Omental fat pad (tissue), 4 donors: ENCODE measurements around the gene ZBTB21. TPM values are rescaled to one million over a fixed set of nuclear protein-coding genes. Genes with fewer than 3 reads are reported as not detected.
"Not testable (repeated sequence)": the region's sequence is repeated elsewhere in the genome, so short reads cannot be mapped to it uniquely, and the experiment has no call there.

Source experiments
- ATAC-seq: fragments of 150-250 bp; one replicate; pipeline ENCODE4 v1.9.1; 2016; ENCODE audit warnings: mild to moderate bottlenecking, moderate library complexity; ENCODE audit not compliant: low FRiP score
- DNase-seq: peaks from one replicate; pipeline ENCODE4 v3.0.0-alpha.2; 2019; ENCODE audit warnings: low spot score
- total RNA-seq, 4 donors: library from RNA; depleted of rRNA; stranded (reverse); fragments of >200 nt; gene quantifications; one replicate each; pipeline ENCODE4 v1.1.0, GENCODE V29; 2016
- TF ChIP-seq, protein P1 (sequence below), 3 donors: fragments of 450-650 bp; IDR thresholded peaks; one replicate each; pipeline ENCODE4 v1.5.1; 2016 to 2017; ENCODE audit warnings: antibody characterized with exemption in 3 of 3, mild to moderate bottlenecking in 3 of 3, moderate library complexity in 2 of 3

Gene ZBTB21
- total RNA-seq, 4 donors from 2014 or later: 11.6 to 27.8 (median 18.9) TPM

DNA sequence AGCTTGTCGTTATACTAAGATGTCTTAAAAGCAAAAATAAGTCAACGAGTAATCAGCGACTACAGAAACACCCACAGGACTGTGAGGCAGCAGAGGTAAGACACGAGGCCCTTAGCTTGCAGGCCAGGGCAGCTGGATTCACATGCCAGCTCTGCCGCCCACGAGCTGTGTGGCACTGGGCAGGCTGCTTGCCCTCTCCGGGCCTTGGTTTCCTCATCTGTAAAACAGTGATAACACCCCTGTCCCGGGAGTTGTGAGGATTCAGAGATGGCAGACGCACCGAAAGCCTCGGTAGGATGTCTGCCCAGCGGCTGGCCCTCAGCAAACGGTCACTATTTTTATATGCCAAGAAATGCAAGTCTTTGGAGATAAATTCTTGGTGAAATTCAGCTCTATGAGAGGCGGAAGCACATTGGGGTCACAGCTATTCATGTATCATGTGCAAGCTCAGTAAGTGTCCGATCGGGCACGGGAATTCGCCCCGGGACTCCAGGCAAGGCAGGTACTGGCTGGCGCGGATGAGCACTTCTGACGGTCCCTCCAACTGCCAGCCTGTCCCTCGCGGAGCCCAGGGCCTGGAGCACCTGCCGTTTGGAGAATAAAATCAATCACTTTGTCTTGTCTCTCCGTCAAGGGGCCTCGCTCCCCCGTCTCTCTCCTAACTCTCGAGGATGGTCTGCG is 57.5 kb downstream of the ZBTB21 start:
- ATAC-seq (no peak), DNase-seq (no peak)
- TF ChIP-seq, protein P1, sequence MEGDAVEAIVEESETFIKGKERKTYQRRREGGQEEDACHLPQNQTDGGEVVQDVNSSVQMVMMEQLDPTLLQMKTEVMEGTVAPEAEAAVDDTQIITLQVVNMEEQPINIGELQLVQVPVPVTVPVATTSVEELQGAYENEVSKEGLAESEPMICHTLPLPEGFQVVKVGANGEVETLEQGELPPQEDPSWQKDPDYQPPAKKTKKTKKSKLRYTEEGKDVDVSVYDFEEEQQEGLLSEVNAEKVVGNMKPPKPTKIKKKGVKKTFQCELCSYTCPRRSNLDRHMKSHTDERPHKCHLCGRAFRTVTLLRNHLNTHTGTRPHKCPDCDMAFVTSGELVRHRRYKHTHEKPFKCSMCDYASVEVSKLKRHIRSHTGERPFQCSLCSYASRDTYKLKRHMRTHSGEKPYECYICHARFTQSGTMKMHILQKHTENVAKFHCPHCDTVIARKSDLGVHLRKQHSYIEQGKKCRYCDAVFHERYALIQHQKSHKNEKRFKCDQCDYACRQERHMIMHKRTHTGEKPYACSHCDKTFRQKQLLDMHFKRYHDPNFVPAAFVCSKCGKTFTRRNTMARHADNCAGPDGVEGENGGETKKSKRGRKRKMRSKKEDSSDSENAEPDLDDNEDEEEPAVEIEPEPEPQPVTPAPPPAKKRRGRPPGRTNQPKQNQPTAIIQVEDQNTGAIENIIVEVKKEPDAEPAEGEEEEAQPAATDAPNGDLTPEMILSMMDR (IDR thresholded peaks at IDR 0.05): no peak

GRCh38 chr21:41951876-41952567 is 58.1 kb downstream of the ZBTB21 start:
- TF ChIP-seq, protein P1 (IDR thresholded peaks at IDR 0.05): no peak
- DNase-seq (no peak), ATAC-seq (no peak)

- no peak for DNase-seq
- no peak for ATAC-seq
- TF ChIP-seq, protein P1 (IDR thresholded peaks at IDR 0.05): no peak
Measured at GRCh38 chr21:41950941-41951351, 59.2 kb downstream of the ZBTB21 start.

DNA sequence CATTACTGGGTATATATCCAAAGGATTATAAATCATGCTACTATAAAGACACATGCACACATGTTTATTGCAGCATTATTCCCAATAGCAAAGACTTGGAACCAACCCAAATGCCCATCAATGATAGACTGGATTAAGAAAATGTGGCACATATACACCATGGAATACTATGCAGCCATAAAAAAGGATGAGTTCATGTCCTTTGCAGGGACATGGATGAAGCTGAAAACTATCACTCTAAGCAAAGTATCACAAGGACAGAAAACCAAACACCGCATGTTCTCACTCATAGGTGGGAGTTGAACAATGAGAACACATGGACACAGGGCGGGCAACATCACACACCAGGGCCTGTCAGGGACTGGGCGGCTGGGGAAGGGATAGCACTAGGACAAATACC is 60.5 kb downstream of the ZBTB21 start:
- not testable (repeated sequence) for DNase-seq, ATAC-seq

- DNase-seq (no peak), ATAC-seq (no peak)
- TF ChIP-seq, protein P1 (IDR thresholded peaks at IDR 0.05): no peak
Measured at GRCh38 chr21:41948901-41949300, 61.3 kb downstream of the ZBTB21 start.

GRCh38 chr21:41948078-41948895 is 61.9 kb downstream of the ZBTB21 start:
- TF ChIP-seq, protein P1 (IDR thresholded peaks at IDR 0.05): no peak
- DNase-seq: no peak
- ATAC-seq: peak; percentile 65

GRCh38 chr21:41945982-41946381 is 64.2 kb downstream of the ZBTB21 start:
- no peak for DNase-seq
- TF ChIP-seq, protein P1 (IDR thresholded peaks at IDR 0.05): no peak
- ATAC-seq: no peak
